ENCODE data around the gene KRTAP10-9.
"Not testable (repeated sequence)": the region's sequence is repeated elsewhere in the genome, so short reads cannot be mapped to it uniquely, and the experiment has no call there.

KRTAP10-9 gene

GRCh38 chr21:44626673-44627143, at the start of gene KRTAP10-9:
KRTAP10-9 (plus strand) TSS chr21:44627093; CDS start chr21:44627172, 79 bp downstream.
- DNase-seq = no peak

- no peak for DNase-seq
Measured at GRCh38 chr21:44578371-44579055, 48.4 kb upstream of the KRTAP10-9 start.

GRCh38 chr21:44579056-44579832, 47.6 kb upstream of the KRTAP10-9 start:
- no peak for DNase-seq

- no peak for DNase-seq
Measured at GRCh38 chr21:44579833-44580144, 47.1 kb upstream of the KRTAP10-9 start.

GRCh38 chr21:44580231-44580821, 46.6 kb upstream of the KRTAP10-9 start, which contains the start of gene KRTAP10-5:
KRTAP10-5 (minus strand) TSS chr21:44580604; CDS start chr21:44580578, 26 bp downstream.
- DNase-seq = not testable (repeated sequence)

GRCh38 chr21:44581158-44581557, 45.7 kb upstream of the KRTAP10-9 start:
- no peak for DNase-seq

GRCh38 chr21:44582055-44582454, 44.8 kb upstream of the KRTAP10-9 start:
- no peak for DNase-seq

GRCh38 chr21:44583089-44583799, 43.6 kb upstream of the KRTAP10-9 start:
- peak; percentile 58 for DNase-seq

GRCh38 chr21:44583800-44584147, 43.1 kb upstream of the KRTAP10-9 start:
- DNase-seq = no peak

- DNase-seq = no peak
Measured at GRCh38 chr21:44585892-44586291, 41.0 kb upstream of the KRTAP10-9 start.

GRCh38 chr21:44589094-44589493, 37.8 kb upstream of the KRTAP10-9 start:
- DNase-seq = no peak

GRCh38 chr21:44589586-44590305, 37.1 kb upstream of the KRTAP10-9 start:
- DNase-seq = no peak

- no peak for DNase-seq
Measured at GRCh38 chr21:44590311-44590721, 36.6 kb upstream of the KRTAP10-9 start.

- DNase-seq = not testable (repeated sequence)
Measured at GRCh38 chr21:44590897-44591800, 35.7 kb upstream of the KRTAP10-9 start.

- not testable (repeated sequence) for DNase-seq
Measured at GRCh38 chr21:44591801-44592130, 35.1 kb upstream of the KRTAP10-9 start.

GRCh38 chr21:44592446-44593311, 34.2 kb upstream of the KRTAP10-9 start, which contains the start of gene KRTAP10-6:
KRTAP10-6 (minus strand) TSS chr21:44592505; CDS start chr21:44592484, 21 bp downstream.
- DNase-seq = no peak

GRCh38 chr21:44593598-44594405, 33.1 kb upstream of the KRTAP10-9 start:
- no peak for DNase-seq

- no peak for DNase-seq
Measured at GRCh38 chr21:44594406-44594916, 32.4 kb upstream of the KRTAP10-9 start.

GRCh38 chr21:44595524-44595923, 31.4 kb upstream of the KRTAP10-9 start:
- DNase-seq = no peak
